ENCODE results near the gene ARHGAP10. TPM values are rescaled to one million over a fixed set of nuclear protein-coding genes. Genes with fewer than 3 reads are reported as not detected.
"Not testable (repeated sequence)": the region's sequence is repeated elsewhere in the genome, so short reads cannot be mapped to it uniquely, and the experiment has no call there.

Gene ARHGAP10
- total RNA-seq, 1 donor from 2014 or later, result 71.0 TPM

GRCh38 chr4:147794314-147794680, 62.4 kb downstream of the ARHGAP10 start:
- DNase-seq (ENCODE audit: low spot score), result no peak

GRCh38 chr4:147794787-147795413, 63.0 kb downstream of the ARHGAP10 start:
- no peak for DNase-seq (ENCODE audit: low spot score)

DNA sequence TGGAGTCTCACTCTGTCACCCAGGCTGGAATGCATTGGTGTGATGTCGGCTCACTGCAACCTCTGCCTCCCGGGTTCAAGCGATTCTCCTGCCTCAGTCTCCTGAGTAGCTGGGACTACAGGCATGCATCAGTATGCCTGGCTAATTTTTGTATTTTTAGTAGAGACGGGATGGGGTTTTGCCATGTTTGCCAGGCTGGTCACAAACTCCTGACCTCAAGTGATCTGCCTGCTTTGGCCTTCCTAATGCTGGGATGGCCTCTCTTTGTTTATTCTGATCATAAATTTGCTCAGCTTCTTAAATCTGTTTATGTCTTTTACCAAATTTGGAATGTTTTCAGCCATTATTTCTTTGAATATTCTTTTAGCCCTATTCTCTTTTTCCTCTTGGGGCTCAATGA, 67.2 kb downstream of the ARHGAP10 start:
- DNase-seq (ENCODE audit: low spot score), result not testable (repeated sequence)

- no peak for DNase-seq (ENCODE audit: low spot score)
Measured at GRCh38 chr4:147799986-147800555, 68.2 kb downstream of the ARHGAP10 start.

DNA sequence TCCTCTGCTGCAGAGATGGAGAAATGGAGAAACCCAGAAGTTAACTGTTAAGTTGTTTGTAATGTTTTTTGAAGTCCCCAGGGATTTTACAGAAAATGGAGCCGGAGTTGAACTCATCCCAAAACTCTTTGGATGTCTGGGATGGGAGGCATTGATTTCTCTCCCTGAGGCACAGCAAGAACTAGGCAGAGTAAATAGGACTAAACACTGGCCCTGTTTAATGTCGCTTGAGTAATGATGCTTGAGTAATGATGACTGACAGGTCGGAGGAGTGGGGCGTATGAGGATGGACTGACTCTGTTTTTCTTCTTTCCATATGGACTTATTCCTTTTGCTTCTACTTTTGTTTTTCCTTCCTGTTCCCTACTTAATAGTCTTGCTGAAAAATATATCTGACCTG, 69.9 kb downstream of the ARHGAP10 start:
- DNase-seq (ENCODE audit: low spot score), result no peak

- no peak for DNase-seq (ENCODE audit: low spot score)
Measured at GRCh38 chr4:147802346-147802745, 70.5 kb downstream of the ARHGAP10 start.

DNA sequence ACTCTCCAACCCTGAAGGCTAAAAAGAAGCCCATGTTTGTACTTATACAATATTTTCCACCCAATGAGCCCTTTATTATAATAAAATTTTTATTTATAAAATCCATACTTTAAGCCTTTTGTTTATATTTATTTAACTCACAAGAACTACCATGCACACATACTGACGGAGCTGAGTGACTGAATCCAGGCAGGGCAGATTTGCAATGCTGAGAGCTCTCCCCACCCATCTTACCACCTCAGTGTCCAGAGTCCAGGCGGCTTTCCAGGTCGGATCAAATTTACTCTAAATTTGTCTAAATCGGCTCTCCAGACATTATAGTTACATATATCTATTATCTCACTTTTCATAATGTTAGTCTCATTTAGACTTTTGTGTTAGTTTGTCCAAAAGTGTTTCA, 74.1 kb downstream of the ARHGAP10 start:
- DNase-seq (ENCODE audit: low spot score), result no peak

GRCh38 chr4:147808447-147808846, 76.6 kb downstream of the ARHGAP10 start:
- DNase-seq (ENCODE audit: low spot score), result no peak

- no peak for DNase-seq (ENCODE audit: low spot score)
Measured at GRCh38 chr4:147809211-147809610, 77.3 kb downstream of the ARHGAP10 start.

DNA sequence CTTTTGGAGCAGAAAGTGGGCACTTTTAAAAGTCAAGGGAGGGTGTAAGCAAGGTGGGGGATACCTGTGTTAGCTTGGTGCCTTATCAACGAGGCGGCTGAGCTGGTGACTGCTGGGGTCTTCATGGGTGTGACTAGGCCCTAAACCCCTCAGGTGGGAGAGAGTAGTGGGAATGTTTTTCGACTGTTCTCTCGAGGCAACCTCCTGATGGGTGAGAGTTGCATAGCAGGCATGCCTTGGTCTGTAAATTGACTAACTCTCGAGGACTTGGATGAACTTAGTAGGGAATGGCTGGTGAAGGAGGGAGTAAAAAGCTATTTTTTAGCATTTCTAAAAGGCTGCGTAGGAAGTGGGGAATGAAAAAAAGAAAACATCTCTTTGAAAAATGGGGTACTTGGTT, 80.0 kb downstream of the ARHGAP10 start:
- no peak for DNase-seq (ENCODE audit: low spot score)

- no peak for DNase-seq (ENCODE audit: low spot score)
Measured at GRCh38 chr4:147813109-147813773, 81.4 kb downstream of the ARHGAP10 start.

- no peak for DNase-seq (ENCODE audit: low spot score)
Measured at GRCh38 chr4:147813973-147814372, 82.1 kb downstream of the ARHGAP10 start.

- no peak for DNase-seq (ENCODE audit: low spot score)
Measured at GRCh38 chr4:147814376-147814775, 82.5 kb downstream of the ARHGAP10 start.

- DNase-seq (ENCODE audit: low spot score), result no peak
Measured at GRCh38 chr4:147815741-147816140, 83.9 kb downstream of the ARHGAP10 start.

DNA sequence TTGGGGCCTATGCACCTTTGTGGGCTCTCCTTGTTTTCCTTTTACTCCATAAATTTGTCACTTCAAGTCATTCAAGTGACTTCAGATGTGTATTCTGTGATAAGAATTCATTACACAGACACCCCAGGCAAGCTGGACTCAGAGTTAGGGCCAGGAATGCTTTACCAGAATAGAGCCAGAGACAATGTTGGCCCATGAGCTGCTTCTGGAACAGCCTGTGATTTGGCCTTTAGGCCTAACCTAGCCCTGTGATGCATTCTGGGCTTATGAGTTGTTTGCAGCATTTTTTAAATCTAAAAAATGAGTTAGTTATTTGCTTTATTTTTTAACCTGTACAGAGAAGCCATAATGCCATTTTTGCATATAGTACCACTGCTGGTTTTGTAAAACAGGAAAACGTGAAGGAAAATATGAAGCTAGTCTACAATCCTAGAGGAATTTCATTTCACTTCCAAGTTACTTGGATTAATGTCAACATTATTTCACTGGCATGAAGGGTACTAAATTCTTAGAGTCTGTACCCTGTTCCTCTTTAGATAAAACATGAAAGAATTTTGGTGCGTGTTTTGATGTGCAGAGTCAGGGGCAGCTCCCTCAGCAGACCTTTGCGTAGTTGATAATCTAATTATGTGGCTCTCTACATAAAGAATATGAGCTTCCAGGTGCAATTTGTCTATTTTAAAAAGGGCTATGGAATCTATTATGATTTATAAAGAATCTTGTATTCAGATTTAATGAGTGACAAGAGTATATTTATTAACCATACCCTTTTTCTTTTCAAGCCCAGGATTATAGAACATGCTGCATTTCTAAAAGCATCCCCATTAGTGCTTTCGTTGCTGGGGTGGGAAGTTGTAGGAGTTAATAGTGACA, 84.7 kb downstream of the ARHGAP10 start:
- peak; percentile 54 for DNase-seq (ENCODE audit: low spot score)

- DNase-seq (ENCODE audit: low spot score), result no peak
Measured at GRCh38 chr4:147820975-147821374, 89.1 kb downstream of the ARHGAP10 start.

DNA sequence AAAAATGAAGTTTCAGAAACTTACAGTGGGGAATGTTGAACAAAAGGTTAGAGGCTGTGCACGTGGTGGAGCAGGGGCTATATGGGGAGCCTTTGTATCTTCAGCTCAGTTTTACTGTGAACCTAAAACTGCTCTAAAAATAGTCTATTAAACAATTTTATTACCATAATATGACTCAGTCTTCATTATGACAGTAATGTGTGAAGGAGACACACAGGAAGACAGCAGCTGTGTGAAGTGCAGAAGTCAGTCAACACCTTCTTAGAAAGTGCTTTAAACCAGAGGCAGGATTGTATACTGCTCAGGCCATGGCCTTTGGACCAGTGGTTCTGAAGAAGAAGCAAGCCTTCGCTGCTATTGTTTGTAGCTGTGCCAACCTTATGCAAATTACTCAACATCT, 89.7 kb downstream of the ARHGAP10 start:
- DNase-seq (ENCODE audit: low spot score), result no peak

- DNase-seq (ENCODE audit: low spot score), result peak; percentile 78
Measured at GRCh38 chr4:147822128-147822527, 90.2 kb downstream of the ARHGAP10 start.

DNA sequence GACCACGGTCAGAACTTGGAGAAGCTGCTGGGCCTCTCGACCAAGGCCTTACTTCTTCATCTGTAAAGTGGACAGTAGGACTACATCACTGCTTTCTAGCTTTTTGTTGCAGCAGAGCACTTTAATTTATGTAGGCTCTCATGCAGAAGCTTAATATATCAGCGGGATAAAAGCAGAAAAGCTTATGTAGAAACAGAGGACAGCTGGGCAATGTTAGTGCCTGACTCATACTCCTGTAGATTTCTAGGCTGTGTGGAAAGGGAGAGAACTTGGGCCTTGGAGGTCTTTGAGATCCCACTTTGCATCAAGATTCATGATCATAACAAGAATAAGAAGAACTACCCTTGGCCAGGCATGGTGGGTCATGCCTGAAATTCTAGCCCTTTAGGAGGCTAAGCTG, 91.2 kb downstream of the ARHGAP10 start:
- DNase-seq (ENCODE audit: low spot score), result peak; percentile 90

DNA sequence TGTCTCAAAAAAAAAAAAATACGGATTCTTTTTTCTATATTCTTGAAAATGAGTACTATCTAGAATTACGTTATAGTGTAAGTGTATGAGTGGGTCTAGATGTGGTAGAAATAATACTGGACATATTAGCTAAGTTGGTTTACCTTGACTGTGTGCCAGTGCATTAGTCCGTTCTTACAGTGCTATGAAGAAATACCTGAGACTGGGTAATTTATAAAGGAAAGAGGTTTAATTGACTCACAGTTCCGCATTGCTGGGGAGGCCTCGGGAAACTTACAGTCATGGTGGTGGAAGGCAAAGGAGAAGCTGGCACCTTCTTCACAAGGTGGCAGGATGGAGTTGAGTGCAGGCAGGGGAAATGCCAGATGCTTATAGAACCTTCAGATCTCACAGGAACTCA, 92.4 kb downstream of the ARHGAP10 start:
- no peak for DNase-seq (ENCODE audit: low spot score)

GRCh38 chr4:147824884-147825283, 93.0 kb downstream of the ARHGAP10 start:
- DNase-seq (ENCODE audit: low spot score), result no peak
